ENCODE measurements around the gene NR3C2. TPM values are rescaled to one million over a fixed set of nuclear protein-coding genes. Genes with fewer than 3 reads are reported as not detected.

Gene NR3C2
- polyA plus RNA-seq, 3 donors = 0.09 to 0.27 (median 0.20) TPM

- Histone ChIP-seq H3K27me3 (ENCODE audit: control insufficient read depth in 2 of 2, insufficient read depth in 2 of 2, low read length in 2 of 2) (no peaks in the 10 kb centered on the region), H4K20me1 (ENCODE audit: insufficient read depth, low read length) (no peaks in the 10 kb centered on the region), H3K9ac (ENCODE audit: insufficient read depth, low read length, poor library complexity, severe bottlenecking) (no peak overlapping the region), H3K36me3 (replicated peaks in 1 of 2; ENCODE audit: control insufficient read depth in 1 of 2, insufficient read depth in 2 of 2, low read length in 2 of 2) (no peaks in the 10 kb centered on the region), H3K79me2 (ENCODE audit: insufficient read depth, low read length) (no peaks in the 10 kb centered on the region), H3K27ac (ENCODE audit: low read depth in 1 of 2, low read length in 2 of 2) (no peak overlapping the region), H2AFZ (ENCODE audit: insufficient read depth, low read depth, low read length, poor library complexity, severe bottlenecking) (no peak overlapping the region), H3K4me2 (replicated peaks; ENCODE audit: extremely low read depth, low read length, poor library complexity, severe bottlenecking) (no peak overlapping the region), H3K9me3 (replicated peaks in 1 of 2; ENCODE audit: control insufficient read depth in 1 of 2, insufficient read depth in 1 of 2, low read length in 2 of 2) (no peaks in the 10 kb centered on the region), H3K4me3 (replicated peaks in 1 of 3; ENCODE audit: low read depth in 2 of 3, low read length in 3 of 3) (no peak overlapping the region), H3K4me1 (ENCODE audit: control insufficient read depth in 1 of 2, insufficient read depth in 2 of 2, low read length in 2 of 2) (no peaks in the 10 kb centered on the region)
- H3K4me3 Mint-ChIP-seq = no peak overlapping the region
- no peaks in the 10 kb centered on the region for H3K4me1 Mint-ChIP-seq
- no peaks in the 10 kb centered on the region for H3K9me3 Mint-ChIP-seq
- no peak for TF ChIP-seq CTCF (IDR thresholded peaks at IDR 0.05)
- intact Hi-C loops (cut with micrococcal nuclease) = no loop called here
- WGBS (ENCODE audit: insufficient coverage) = 96% methylated on average over 4 of the region's 5 CpGs
- no peaks in the 10 kb centered on the region for H3K36me3 Mint-ChIP-seq
- no peak for DNase-seq
- peaks cover 0 to 3% (median 0%) of the 10 kb centered on the region in 3 donors for H3K27me3 Mint-ChIP-seq (ENCODE audit: low read depth in 3 of 3)
- H3K27ac Mint-ChIP-seq = no peak overlapping the region
These were observed 349.1 kb downstream of the NR3C2 start for GRCh38 chr4:148093065-148093464.

- H3K4me3 Mint-ChIP-seq = no peak overlapping the region
- peaks cover 0 to 5% (median 0%) of the 10 kb centered on the region in 7 donors for H3K9me3 Mint-ChIP-seq
- DNase-seq = no peak
- intact Hi-C loops (cut with micrococcal nuclease) = no loop called here
- Histone ChIP-seq H3K27me3 (ENCODE audit: control insufficient read depth in 2 of 2, insufficient read depth in 2 of 2, low read length in 2 of 2) (no peaks in the 10 kb centered on the region), H3K27ac (ENCODE audit: low read depth in 1 of 2, low read length in 2 of 2) (no peak overlapping the region), H3K4me1 (ENCODE audit: control insufficient read depth in 1 of 2, insufficient read depth in 2 of 2, low read length in 2 of 2) (no peaks in the 10 kb centered on the region), H3K79me2 (ENCODE audit: insufficient read depth, low read length) (no peaks in the 10 kb centered on the region), H3K9me3 (replicated peaks in 1 of 2; ENCODE audit: control insufficient read depth in 1 of 2, insufficient read depth in 1 of 2, low read length in 2 of 2) (no peaks in the 10 kb centered on the region), H3K4me2 (replicated peaks; ENCODE audit: extremely low read depth, low read length, poor library complexity, severe bottlenecking) (no peak overlapping the region), H3K36me3 (replicated peaks in 1 of 2; ENCODE audit: control insufficient read depth in 1 of 2, insufficient read depth in 2 of 2, low read length in 2 of 2) (no peaks in the 10 kb centered on the region), H4K20me1 (ENCODE audit: insufficient read depth, low read length) (no peaks in the 10 kb centered on the region), H3K9ac (ENCODE audit: insufficient read depth, low read length, poor library complexity, severe bottlenecking) (no peak overlapping the region), H2AFZ (ENCODE audit: insufficient read depth, low read depth, low read length, poor library complexity, severe bottlenecking) (no peak overlapping the region), H3K4me3 (replicated peaks in 1 of 3; ENCODE audit: low read depth in 2 of 3, low read length in 3 of 3) (no peak overlapping the region)
- no peaks in the 10 kb centered on the region for H3K36me3 Mint-ChIP-seq
- WGBS (ENCODE audit: insufficient coverage) = 95% methylated on average over 6 of the region's 11 CpGs
- H3K27me3 Mint-ChIP-seq (ENCODE audit: low read depth in 3 of 3) = peaks cover 0 to 3% (median 0%) of the 10 kb centered on the region in 3 donors
- H3K4me1 Mint-ChIP-seq = no peaks in the 10 kb centered on the region
- TF ChIP-seq CTCF (IDR thresholded peaks at IDR 0.05) = no peak
- no peak overlapping the region for H3K27ac Mint-ChIP-seq
These were observed 349.7 kb downstream of the NR3C2 start for GRCh38 chr4:148092316-148093014.
